ENCODE measurements around the gene CPN1. TPM values are rescaled to one million over a fixed set of nuclear protein-coding genes. Genes with fewer than 3 reads are reported as not detected.

The CPN1 gene
- total RNA-seq, 1 donor from 2014 or later, result not detected

DNA sequence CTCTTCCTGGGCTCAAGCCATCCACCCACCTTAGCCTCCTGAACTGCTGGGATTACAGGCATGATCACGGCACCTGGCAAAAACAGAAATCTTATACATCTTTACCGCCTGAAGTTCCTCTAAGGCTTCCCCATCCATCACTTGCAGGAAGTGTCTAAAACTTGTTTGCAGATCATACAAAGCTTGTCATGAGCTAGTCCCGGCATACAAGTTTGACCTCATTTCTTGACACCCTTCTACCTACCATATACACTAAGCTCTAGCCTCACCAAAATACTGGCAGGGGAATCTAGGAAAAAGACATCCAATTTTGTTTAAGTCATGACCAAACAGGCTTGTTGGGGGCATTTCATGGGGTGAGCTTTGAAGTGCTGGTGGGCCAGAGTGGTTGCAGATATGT lies 86.4 kb downstream of the CPN1 start:
- Mint-ChIP-seq H3K4me3 (ENCODE audit: unreplicated experiment) (no peak overlapping the region), H3K27ac (ENCODE audit: unreplicated experiment) (no peak overlapping the region), H3K4me1 (ENCODE audit: low read depth) (peaks cover 65% of the 10 kb centered on the region), H3K9me3 (ENCODE audit: low read depth) (no peaks in the 10 kb centered on the region), H3K36me3 (ENCODE audit: low read depth) (no peaks in the 10 kb centered on the region), H3K27me3 (ENCODE audit: low read depth) (no peaks in the 10 kb centered on the region)
- TF ChIP-seq CTCF (IDR thresholded peaks at IDR 0.05), result no peak
- DNase-seq (ENCODE audit: low spot score), result no peak

DNA sequence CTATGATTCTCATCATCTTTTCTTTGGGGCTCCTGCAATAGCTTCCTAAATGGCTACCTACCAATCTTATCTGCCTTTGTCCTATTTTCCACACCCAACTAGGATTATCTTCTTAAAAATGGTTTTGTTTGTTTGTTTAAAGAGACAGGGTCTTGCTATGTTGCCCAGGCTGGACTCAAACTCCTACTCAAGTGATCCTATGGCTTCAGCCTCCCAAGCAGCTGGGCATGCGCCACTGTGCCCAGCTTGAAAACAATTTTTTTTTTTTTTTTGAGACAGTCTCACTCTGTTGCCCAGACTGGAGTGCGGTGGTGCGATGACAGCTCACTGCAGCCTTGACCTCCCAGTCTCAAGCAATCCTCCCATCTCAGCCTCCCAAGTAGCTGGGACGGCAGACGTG lies 86.9 kb downstream of the CPN1 start:
- H3K9me3 Mint-ChIP-seq (ENCODE audit: low read depth), result no peaks in the 10 kb centered on the region
- TF ChIP-seq CTCF (IDR thresholded peaks at IDR 0.05), result no peak
- no peaks in the 10 kb centered on the region for H3K27me3 Mint-ChIP-seq (ENCODE audit: low read depth)
- H3K36me3 Mint-ChIP-seq (ENCODE audit: low read depth), result no peaks in the 10 kb centered on the region
- H3K4me3 Mint-ChIP-seq (ENCODE audit: unreplicated experiment), result no peak overlapping the region
- no peak overlapping the region for H3K27ac Mint-ChIP-seq (ENCODE audit: unreplicated experiment)
- no peak for DNase-seq (ENCODE audit: low spot score)
- H3K4me1 Mint-ChIP-seq (ENCODE audit: low read depth), result peaks cover 60% of the 10 kb centered on the region

GRCh38 chr10:99993701-99994689 lies 87.7 kb downstream of the CPN1 start:
- H3K4me3 Mint-ChIP-seq (ENCODE audit: unreplicated experiment), result no peak overlapping the region
- H3K4me1 Mint-ChIP-seq (ENCODE audit: low read depth), result peaks cover 52% of the 10 kb centered on the region
- TF ChIP-seq CTCF (IDR thresholded peaks at IDR 0.05), result no peak
- H3K27me3 Mint-ChIP-seq (ENCODE audit: low read depth), result no peaks in the 10 kb centered on the region
- no peaks in the 10 kb centered on the region for H3K9me3 Mint-ChIP-seq (ENCODE audit: low read depth)
- no peak for DNase-seq (ENCODE audit: low spot score)
- peak overlapping the region; percentile 67 for H3K27ac Mint-ChIP-seq (ENCODE audit: unreplicated experiment)
- peaks cover 1% of the 10 kb centered on the region for H3K36me3 Mint-ChIP-seq (ENCODE audit: low read depth)

Other genes starting within 250 kb of the CPN1 start
- gene DNMBP, start 71.9 kb downstream of the CPN1 start, total RNA-seq, result 10.9 to 13.4 TPM (median 11.7 TPM) in 3 replicates
- 27.7 to 45.0 TPM (median 28.2 TPM) in 3 replicates for gene ERLIN1, start 104.2 kb upstream of the CPN1 start, total RNA-seq
- 16.3 to 18.7 TPM (median 16.3 TPM) in 3 replicates for gene CHUK, start 147.7 kb upstream of the CPN1 start, total RNA-seq
- 11.9 to 16.9 TPM (median 14.1 TPM) in 3 replicates for gene CWF19L1, start 185.8 kb upstream of the CPN1 start, total RNA-seq
- 25.9 to 35.1 TPM (median 29.7 TPM) in 3 replicates for gene BLOC1S2, start 204.8 kb upstream of the CPN1 start, total RNA-seq
- gene PKD2L1, start 248.4 kb upstream of the CPN1 start, total RNA-seq, result not detected in 3 replicates

All from chondrocyte (in vitro differentiated cells).